ENCODE measurements around the gene MAGI2. TPM values are rescaled to one million over a fixed set of nuclear protein-coding genes. Genes with fewer than 3 reads are reported as not detected.

Gene MAGI2
- total RNA-seq, 1 donor from 2014 or later: 5.4 TPM

DNA sequence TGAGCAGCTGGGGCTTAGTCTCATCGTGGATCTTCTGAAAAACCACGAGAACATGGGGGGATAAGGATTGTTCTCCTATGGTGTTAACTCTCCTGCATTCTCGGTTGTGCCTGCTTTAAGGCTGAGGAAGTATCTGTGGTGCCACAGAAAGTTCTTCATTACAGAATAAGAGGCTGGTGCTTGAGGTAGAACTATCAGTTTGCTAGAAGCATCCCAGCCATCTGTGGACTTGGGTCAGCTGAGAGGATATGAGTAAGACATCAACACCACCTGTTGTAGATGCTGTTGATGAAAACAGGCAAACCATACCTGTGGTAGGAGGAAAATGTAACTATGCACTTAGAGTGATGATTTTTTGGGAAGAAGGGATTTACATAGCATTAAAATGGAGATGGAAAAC is 1238.3 kb downstream of the MAGI2 start:
- Mint-ChIP-seq H3K4me3 (ENCODE audit: unreplicated experiment) (no peak overlapping the region), H3K27ac (ENCODE audit: unreplicated experiment) (peak overlapping the region; percentile 16), H3K9me3 (ENCODE audit: unreplicated experiment) (peaks cover 2% of the 10 kb centered on the region), H3K4me1 (ENCODE audit: low read depth, unreplicated experiment) (peaks cover 14% of the 10 kb centered on the region), H3K36me3 (ENCODE audit: low read depth, unreplicated experiment) (no peaks in the 10 kb centered on the region), H3K27me3 (ENCODE audit: low read depth, unreplicated experiment) (no peaks in the 10 kb centered on the region)
- Histone ChIP-seq H4K20me1 (ENCODE audit: insufficient read depth, low read length) (no peaks in the 10 kb centered on the region), H2AFZ (ENCODE audit: low read depth, low read length) (no peak overlapping the region), H3K27me3 (ENCODE audit: insufficient read depth, low read length) (no peaks in the 10 kb centered on the region), H3K4me1 (ENCODE audit: insufficient read depth, low read length) (no peaks in the 10 kb centered on the region), H3K9me3 (ENCODE audit: insufficient read depth, low read depth, low read length) (no peaks in the 10 kb centered on the region), H3K36me3 (ENCODE audit: insufficient read depth, low read length) (no peaks in the 10 kb centered on the region), H3K79me2 (ENCODE audit: insufficient read depth, low read length) (no peaks in the 10 kb centered on the region), H3K4me2 (ENCODE audit: low read length) (no peak overlapping the region), H3K4me3 (ENCODE audit: insufficient read depth, low read depth, low read length) (no peak overlapping the region), H3K9ac (ENCODE audit: low read length) (no peak overlapping the region), H3K27ac (ENCODE audit: low read depth, low read length) (no peak overlapping the region)
- FAIRE-seq: no peak
- TF ChIP-seq, protein P1, sequence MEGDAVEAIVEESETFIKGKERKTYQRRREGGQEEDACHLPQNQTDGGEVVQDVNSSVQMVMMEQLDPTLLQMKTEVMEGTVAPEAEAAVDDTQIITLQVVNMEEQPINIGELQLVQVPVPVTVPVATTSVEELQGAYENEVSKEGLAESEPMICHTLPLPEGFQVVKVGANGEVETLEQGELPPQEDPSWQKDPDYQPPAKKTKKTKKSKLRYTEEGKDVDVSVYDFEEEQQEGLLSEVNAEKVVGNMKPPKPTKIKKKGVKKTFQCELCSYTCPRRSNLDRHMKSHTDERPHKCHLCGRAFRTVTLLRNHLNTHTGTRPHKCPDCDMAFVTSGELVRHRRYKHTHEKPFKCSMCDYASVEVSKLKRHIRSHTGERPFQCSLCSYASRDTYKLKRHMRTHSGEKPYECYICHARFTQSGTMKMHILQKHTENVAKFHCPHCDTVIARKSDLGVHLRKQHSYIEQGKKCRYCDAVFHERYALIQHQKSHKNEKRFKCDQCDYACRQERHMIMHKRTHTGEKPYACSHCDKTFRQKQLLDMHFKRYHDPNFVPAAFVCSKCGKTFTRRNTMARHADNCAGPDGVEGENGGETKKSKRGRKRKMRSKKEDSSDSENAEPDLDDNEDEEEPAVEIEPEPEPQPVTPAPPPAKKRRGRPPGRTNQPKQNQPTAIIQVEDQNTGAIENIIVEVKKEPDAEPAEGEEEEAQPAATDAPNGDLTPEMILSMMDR (IDR thresholded peaks at IDR 0.05; ENCODE audit: insufficient read depth, low read depth, low read length): no peak
- no peak for TF ChIP-seq EZH2 (IDR thresholded peaks at IDR 0.05; ENCODE audit: insufficient read depth, low read length)
- no peak for DNase-seq (ENCODE audit: low read depth)

DNA sequence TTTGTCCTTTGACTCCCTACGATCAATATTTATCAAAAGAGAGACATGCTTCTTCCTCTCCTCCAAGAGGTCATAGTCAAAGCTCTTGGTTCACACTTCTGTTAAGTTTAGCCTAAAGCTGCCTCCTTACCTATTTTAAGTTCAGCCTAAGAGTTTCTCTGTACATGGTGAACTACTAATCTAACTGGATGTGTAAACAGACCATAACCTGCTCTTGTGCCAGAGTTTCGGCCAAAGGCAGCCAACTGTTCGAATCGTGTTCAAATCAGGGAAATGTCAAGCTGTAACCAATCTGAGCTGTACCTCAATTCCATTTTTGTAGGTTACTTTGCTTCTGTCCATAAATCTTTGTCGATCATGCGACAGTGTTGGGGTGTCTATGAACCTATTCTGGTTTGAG is 1240.1 kb downstream of the MAGI2 start:
- H3K9me3 ChIP-seq (ENCODE audit: insufficient read depth, low read depth, low read length): no peaks in the 10 kb centered on the region
- H3K27ac ChIP-seq (ENCODE audit: low read depth, low read length): no peak overlapping the region
- TF ChIP-seq EZH2 (IDR thresholded peaks at IDR 0.05; ENCODE audit: insufficient read depth, low read length): no peak
- TF ChIP-seq, protein P1 (IDR thresholded peaks at IDR 0.05; ENCODE audit: insufficient read depth, low read depth, low read length): no peak
- H3K27me3 Mint-ChIP-seq (ENCODE audit: low read depth, unreplicated experiment): no peaks in the 10 kb centered on the region
- H3K79me2 ChIP-seq (ENCODE audit: insufficient read depth, low read length): no peaks in the 10 kb centered on the region
- H3K36me3 ChIP-seq (ENCODE audit: insufficient read depth, low read length): no peaks in the 10 kb centered on the region
- H3K9me3 Mint-ChIP-seq (ENCODE audit: unreplicated experiment): peaks cover 3% of the 10 kb centered on the region
- H2AFZ ChIP-seq (ENCODE audit: low read depth, low read length): no peak overlapping the region
- no peak overlapping the region for H3K9ac ChIP-seq (ENCODE audit: low read length)
- H3K27me3 ChIP-seq (ENCODE audit: insufficient read depth, low read length): no peaks in the 10 kb centered on the region
- no peak overlapping the region for H3K27ac Mint-ChIP-seq (ENCODE audit: unreplicated experiment)
- H3K4me1 Mint-ChIP-seq (ENCODE audit: low read depth, unreplicated experiment): peaks cover 10% of the 10 kb centered on the region
- DNase-seq (ENCODE audit: low read depth) (no peak), FAIRE-seq (no peak)
- no peaks in the 10 kb centered on the region for H4K20me1 ChIP-seq (ENCODE audit: insufficient read depth, low read length)
- no peaks in the 10 kb centered on the region for H3K4me1 ChIP-seq (ENCODE audit: insufficient read depth, low read length)
- no peak overlapping the region for H3K4me2 ChIP-seq (ENCODE audit: low read length)
- no peak overlapping the region for H3K4me3 Mint-ChIP-seq (ENCODE audit: unreplicated experiment)
- no peak overlapping the region for H3K4me3 ChIP-seq (ENCODE audit: insufficient read depth, low read depth, low read length)
- no peaks in the 10 kb centered on the region for H3K36me3 Mint-ChIP-seq (ENCODE audit: low read depth, unreplicated experiment)

DNA sequence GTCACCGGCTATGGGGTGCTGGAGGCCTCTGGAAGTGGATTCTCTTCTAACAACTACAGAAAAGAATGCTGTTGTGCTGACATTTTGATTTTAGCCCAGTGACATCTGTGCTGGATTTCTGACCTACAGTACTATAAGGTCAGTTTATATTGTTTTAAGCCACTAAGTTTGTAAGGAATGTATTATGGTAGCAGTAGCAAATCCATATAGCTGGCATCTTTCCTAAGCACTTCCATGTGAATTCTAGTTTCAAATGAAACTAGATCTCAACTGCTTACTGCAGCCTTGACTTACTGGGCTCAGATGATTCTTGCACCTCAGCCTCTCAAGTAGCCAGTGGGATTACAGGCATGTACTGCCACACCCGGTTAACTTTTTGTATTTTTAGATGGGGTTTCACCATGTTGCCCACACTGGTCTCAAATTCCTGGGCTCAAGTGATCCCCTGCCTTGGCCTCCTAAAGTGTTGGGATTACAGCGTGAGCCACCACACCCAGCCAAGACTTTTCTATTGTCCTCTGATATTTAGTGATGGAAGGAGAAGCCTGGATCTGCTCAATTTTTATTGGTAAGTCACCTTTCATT is 1240.9 kb downstream of the MAGI2 start:
- Histone ChIP-seq H3K9me3 (ENCODE audit: insufficient read depth, low read depth, low read length) (no peaks in the 10 kb centered on the region), H3K27me3 (ENCODE audit: insufficient read depth, low read length) (no peaks in the 10 kb centered on the region), H2AFZ (ENCODE audit: low read depth, low read length) (no peak overlapping the region), H3K4me3 (ENCODE audit: insufficient read depth, low read depth, low read length) (no peak overlapping the region), H3K79me2 (ENCODE audit: insufficient read depth, low read length) (no peaks in the 10 kb centered on the region), H3K4me2 (ENCODE audit: low read length) (no peak overlapping the region), H3K36me3 (ENCODE audit: insufficient read depth, low read length) (no peaks in the 10 kb centered on the region), H3K4me1 (ENCODE audit: insufficient read depth, low read length) (no peaks in the 10 kb centered on the region), H3K27ac (ENCODE audit: low read depth, low read length) (no peak overlapping the region), H3K9ac (ENCODE audit: low read length) (no peak overlapping the region), H4K20me1 (ENCODE audit: insufficient read depth, low read length) (no peaks in the 10 kb centered on the region)
- peak; percentile 17 for FAIRE-seq
- DNase-seq (ENCODE audit: low read depth): no peak
- Mint-ChIP-seq H3K4me1 (ENCODE audit: low read depth, unreplicated experiment) (peaks cover 3% of the 10 kb centered on the region), H3K27ac (ENCODE audit: unreplicated experiment) (no peak overlapping the region), H3K36me3 (ENCODE audit: low read depth, unreplicated experiment) (no peaks in the 10 kb centered on the region), H3K9me3 (ENCODE audit: unreplicated experiment) (peaks cover 3% of the 10 kb centered on the region), H3K4me3 (ENCODE audit: unreplicated experiment) (no peak overlapping the region), H3K27me3 (ENCODE audit: low read depth, unreplicated experiment) (no peaks in the 10 kb centered on the region)
- TF ChIP-seq EZH2 (IDR thresholded peaks at IDR 0.05; ENCODE audit: insufficient read depth, low read length): no peak
- TF ChIP-seq, protein P1 (IDR thresholded peaks at IDR 0.05; ENCODE audit: insufficient read depth, low read depth, low read length): no peak

All from astrocyte (in vitro differentiated cells and primary cell).